Cardiac fibroblast (primary cell): Measurements from ENCODE around the gene DNAJC1.

ENCODE experiments used
- DNase-seq, 2 donors: peaks; one replicate each; pipeline versions ENCODE4 v3.0.0 to v3.0.0-alpha.2; 2010; ENCODE audit warnings: low read depth in 2 of 2
- H3K4me3 ChIP-seq, 2 donors: replicated peaks in 1 of 2; 1 replicate in 1 of 2; 2 replicates in 1 of 2; pipeline ENCODE4 v1.5.1; 2011; ENCODE audit warnings: low read depth in 2 of 2, low read length in 2 of 2, mild to moderate bottlenecking in 2 of 2, moderate library complexity in 1 of 2
- CTCF ChIP-seq: IDR thresholded peaks from one replicate; pipeline ENCODE4 v1.5.1; 2011; ENCODE audit warnings: low read depth, mild to moderate bottlenecking, low read length, inconsistent platforms

DNAJC1 gene

GRCh38 chr10:21976280-21976679 is 27.2 kb downstream of the DNAJC1 start:
- H3K4me3 ChIP-seq: no peak overlapping the region
- no peak for DNase-seq
- no peak for TF ChIP-seq CTCF

- H3K4me3 ChIP-seq: no peak overlapping the region
- TF ChIP-seq CTCF: no peak
- no peak for DNase-seq
These were observed 28.0 kb downstream of the DNAJC1 start for GRCh38 chr10:21975378-21975990.

- no peak for TF ChIP-seq CTCF
- H3K4me3 ChIP-seq: no peak overlapping the region
- DNase-seq: no peak
These were observed 30.9 kb downstream of the DNAJC1 start for GRCh38 chr10:21972584-21972983.

- no peak overlapping the region for H3K4me3 ChIP-seq
- TF ChIP-seq CTCF: no peak
- DNase-seq: peak; percentile 35 to 72
These were observed 33.9 kb downstream of the DNAJC1 start for GRCh38 chr10:21969326-21970287.

GRCh38 chr10:21964983-21965665 is 38.4 kb downstream of the DNAJC1 start:
- no peak for TF ChIP-seq CTCF
- H3K4me3 ChIP-seq: no peak overlapping the region
- no peak for DNase-seq

GRCh38 chr10:21962358-21962757 is 41.2 kb downstream of the DNAJC1 start:
- no peak overlapping the region for H3K4me3 ChIP-seq
- TF ChIP-seq CTCF: no peak
- DNase-seq: no peak
